GM18508 (cell line): Measurements from ENCODE around the gene AHNAK2.
"Not testable (repeated sequence)": the region's sequence is repeated elsewhere in the genome, so short reads cannot be mapped to it uniquely, and the experiment has no call there.

ENCODE experiments used
- ATAC-seq: cut with Tn5 transposase; IDR thresholded peaks from one replicate; pipeline ENCODE4 v1.9.1; 2021; ENCODE audit warnings: moderate number of reproducible peaks; ENCODE audit not compliant: insufficient read depth, unreplicated experiment

AHNAK2 gene

GRCh38 chr14:104908303-104908702 is 69.9 kb downstream of the AHNAK2 start:
- ATAC-seq, result no peak

- ATAC-seq, result not testable (repeated sequence)
These were observed 72.6 kb downstream of the AHNAK2 start for GRCh38 chr14:104905579-104905933.

- not testable (repeated sequence) for ATAC-seq
These were observed 73.3 kb downstream of the AHNAK2 start for GRCh38 chr14:104904650-104905578.

- ATAC-seq, result no peak
These were observed 74.2 kb downstream of the AHNAK2 start for GRCh38 chr14:104903990-104904389.

- ATAC-seq, result no peak
These were observed 77.3 kb downstream of the AHNAK2 start for GRCh38 chr14:104900639-104901512.

GRCh38 chr14:104899781-104900180 is 78.4 kb downstream of the AHNAK2 start:
- no peak for ATAC-seq

- no peak for ATAC-seq
These were observed 79.2 kb downstream of the AHNAK2 start for GRCh38 chr14:104898870-104899510.

- no peak for ATAC-seq
These were observed 80.0 kb downstream of the AHNAK2 start for GRCh38 chr14:104898195-104898558.

GRCh38 chr14:104897330-104898194 is 80.6 kb downstream of the AHNAK2 start:
- ATAC-seq, result no peak

- ATAC-seq, result no peak
These were observed 82.2 kb downstream of the AHNAK2 start for GRCh38 chr14:104895786-104896661.

GRCh38 chr14:104895207-104895785 is 82.9 kb downstream of the AHNAK2 start:
- ATAC-seq, result no peak

GRCh38 chr14:104894331-104895206 is 83.6 kb downstream of the AHNAK2 start:
- no peak for ATAC-seq

GRCh38 chr14:104893435-104894207 is 84.6 kb downstream of the AHNAK2 start:
- ATAC-seq, result no peak

- ATAC-seq, result no peak
These were observed 85.4 kb downstream of the AHNAK2 start for GRCh38 chr14:104892531-104893434.

- no peak for ATAC-seq
These were observed 86.3 kb downstream of the AHNAK2 start for GRCh38 chr14:104891664-104892530.
